GM12874 (cell line): ENCODE data around the gene ZNF445.

Experiments used
- CTCF ChIP-seq: IDR thresholded peaks from 2 replicates; pipeline ENCODE4 v1.5.1; 2011; ENCODE audit warnings: low read depth, mild to moderate bottlenecking, control low read depth, low read length, moderate library complexity; ENCODE audit not compliant: insufficient read depth

The ZNF445 gene

GRCh38 chr3:44499149-44499898 is 21.9 kb upstream of the ZNF445 start:
- no peak for TF ChIP-seq CTCF

GRCh38 chr3:44495636-44496415 is 18.4 kb upstream of the ZNF445 start:
- TF ChIP-seq CTCF: no peak

- no peak for TF ChIP-seq CTCF
These were observed 15.0 kb upstream of the ZNF445 start for GRCh38 chr3:44492496-44492895.

- no peak for TF ChIP-seq CTCF
These were observed 5.3 kb upstream of the ZNF445 start for GRCh38 chr3:44482721-44483120.

GRCh38 chr3:44478606-44479094 is 1.2 kb upstream of the ZNF445 start:
- TF ChIP-seq CTCF: no peak

- no peak for TF ChIP-seq CTCF
These were observed 592 bp upstream of the ZNF445 start for GRCh38 chr3:44478055-44478468.

GRCh38 chr3:44476963-44477311 is 533 bp downstream of the ZNF445 start:
- TF ChIP-seq CTCF: no peak
